HEK293T (cell line): ENCODE data around the gene SLC66A2.

ENCODE experiments used
- ARNT ChIP-seq: fragments of 450-650 bp; IDR thresholded peaks from 2 replicates; pipeline ENCODE4 v1.6.1; 2017; ENCODE audit warnings: mild to moderate bottlenecking
- BHLHE40 ChIP-seq: fragments of 450-650 bp; IDR thresholded peaks from 2 replicates; pipeline ENCODE4 v1.6.1; 2016; ENCODE audit warnings: mild to moderate bottlenecking, moderate library complexity, borderline replicate concordance
- ELF4 ChIP-seq: fragments of 450-650 bp; IDR thresholded peaks from 2 replicates; pipeline ENCODE4 v1.6.1; 2017; ENCODE audit warnings: antibody characterized with exemption
- FOXK2 ChIP-seq: fragments of 450-650 bp; IDR thresholded peaks from 2 replicates; pipeline ENCODE4 v1.6.1; 2016; ENCODE audit warnings: mild to moderate bottlenecking
- FOXM1 ChIP-seq: fragments of 450-650 bp; IDR thresholded peaks from 2 replicates; pipeline ENCODE4 v1.6.1; 2017; ENCODE audit warnings: mild to moderate bottlenecking, borderline replicate concordance
- L3MBTL2 ChIP-seq: fragments of 450-650 bp; conservative IDR thresholded peaks from 2 replicates; pipeline ENCODE4 v1.6.1; 2016; ENCODE audit warnings: mild to moderate bottlenecking
- NFRKB ChIP-seq: fragments of 450-650 bp; IDR thresholded peaks from 2 replicates; pipeline ENCODE4 v1.6.1; 2016; ENCODE audit warnings: mild to moderate bottlenecking, moderate library complexity
- SP1 ChIP-seq: fragments of 450-650 bp; IDR thresholded peaks from 2 replicates; pipeline ENCODE4 v1.6.1; 2017
- SUZ12 ChIP-seq: fragments of 450-650 bp; IDR thresholded peaks from 2 replicates; pipeline ENCODE4 v1.6.1; 2016; ENCODE audit warnings: mild to moderate bottlenecking
- TARDBP ChIP-seq: fragments of 450-650 bp; IDR thresholded peaks from 2 replicates; pipeline ENCODE4 v1.6.1; 2016
- ZNF384 ChIP-seq: fragments of 450-650 bp; IDR thresholded peaks from 2 replicates; pipeline ENCODE4 v1.6.1; 2016

GRCh38 chr18:79903071-79903635 is 48.3 kb downstream of the SLC66A2 start:
- TF ChIP-seq ARNT, result no peak
- no peak for TF ChIP-seq FOXM1
- no peak for TF ChIP-seq FOXK2
- no peak for TF ChIP-seq ZNF384
- TF ChIP-seq BHLHE40, result no peak
- no peak for TF ChIP-seq L3MBTL2
- no peak for TF ChIP-seq SP1
- TF ChIP-seq ELF4, result no peak
- no peak for TF ChIP-seq NFRKB
- no peak for TF ChIP-seq SUZ12
- TF ChIP-seq TARDBP, result no peak
